Fibroblast of skin of abdomen (primary cell): ENCODE results near the gene EXOC1L.

Experiments used
- DNase-seq: peaks from one replicate; pipeline ENCODE4 v3.0.0-alpha.2; 2013

Gene EXOC1L

DNA sequence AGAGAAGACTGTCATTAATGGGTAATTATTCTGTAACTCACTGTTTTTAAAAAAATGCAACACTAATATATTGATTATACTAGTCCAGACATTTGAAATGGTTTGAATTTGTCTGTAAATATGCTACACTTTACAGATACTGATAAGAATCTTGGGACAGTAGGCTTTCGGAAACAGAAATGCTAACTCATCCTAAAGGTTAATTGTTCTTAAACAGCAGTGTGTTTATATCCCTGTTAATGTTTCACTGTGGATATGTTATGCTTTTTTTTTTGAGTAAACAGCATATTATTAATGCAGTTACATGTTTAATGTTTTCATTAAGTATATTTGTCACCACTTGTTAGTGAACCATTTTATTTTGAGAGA is 65.2 kb downstream of the EXOC1L start:
- no peak for DNase-seq
